HG03066 (cell line): ENCODE results near the gene CSF2.

ENCODE experiments used
- ATAC-seq: cut with Tn5 transposase; IDR thresholded peaks from one replicate; pipeline ENCODE4 v1.9.1; 2021; ENCODE audit warnings: low read depth; ENCODE audit not compliant: unreplicated experiment

The CSF2 gene

DNA sequence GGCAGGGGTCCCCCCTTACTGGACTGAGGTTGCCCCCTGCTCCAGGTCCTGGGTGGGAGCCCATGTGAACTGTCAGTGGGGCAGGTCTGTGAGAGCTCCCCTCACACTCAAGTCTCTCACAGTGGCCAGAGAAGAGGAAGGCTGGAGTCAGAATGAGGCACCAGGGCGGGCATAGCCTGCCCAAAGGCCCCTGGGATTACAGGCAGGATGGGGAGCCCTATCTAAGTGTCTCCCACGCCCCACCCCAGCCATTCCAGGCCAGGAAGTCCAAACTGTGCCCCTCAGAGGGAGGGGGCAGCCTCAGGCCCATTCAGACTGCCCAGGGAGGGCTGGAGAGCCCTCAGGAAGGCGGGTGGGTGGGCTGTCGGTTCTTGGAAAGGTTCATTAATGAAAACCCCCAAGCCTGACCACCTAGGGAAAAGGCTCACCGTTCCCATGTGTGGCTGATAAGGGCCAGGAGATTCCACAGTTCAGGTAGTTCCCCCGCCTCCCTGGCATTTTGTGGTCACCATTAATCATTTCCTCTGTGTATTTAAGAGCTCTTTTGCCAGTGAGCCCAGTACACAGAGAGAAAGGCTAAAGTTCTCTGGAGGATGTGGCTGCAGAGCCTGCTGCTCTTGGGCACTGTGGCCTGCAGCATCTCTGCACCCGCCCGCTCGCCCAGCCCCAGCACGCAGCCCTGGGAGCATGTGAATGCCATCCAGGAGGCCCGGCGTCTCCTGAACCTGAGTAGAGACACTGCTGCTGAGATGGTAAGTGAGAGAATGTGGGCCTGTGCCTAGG, at the start of gene CSF2:
TSS of gene CSF2 (plus strand) at position 559 of the 783 bp plus-strand sequence. CDS start at position 594, 35 bp downstream.
- ATAC-seq, result no peak

GRCh38 chr5:132024117-132024435, 49.5 kb upstream of the CSF2 start:
- ATAC-seq, result no peak

GRCh38 chr5:132024789-132025402, 48.7 kb upstream of the CSF2 start:
- no peak for ATAC-seq

DNA sequence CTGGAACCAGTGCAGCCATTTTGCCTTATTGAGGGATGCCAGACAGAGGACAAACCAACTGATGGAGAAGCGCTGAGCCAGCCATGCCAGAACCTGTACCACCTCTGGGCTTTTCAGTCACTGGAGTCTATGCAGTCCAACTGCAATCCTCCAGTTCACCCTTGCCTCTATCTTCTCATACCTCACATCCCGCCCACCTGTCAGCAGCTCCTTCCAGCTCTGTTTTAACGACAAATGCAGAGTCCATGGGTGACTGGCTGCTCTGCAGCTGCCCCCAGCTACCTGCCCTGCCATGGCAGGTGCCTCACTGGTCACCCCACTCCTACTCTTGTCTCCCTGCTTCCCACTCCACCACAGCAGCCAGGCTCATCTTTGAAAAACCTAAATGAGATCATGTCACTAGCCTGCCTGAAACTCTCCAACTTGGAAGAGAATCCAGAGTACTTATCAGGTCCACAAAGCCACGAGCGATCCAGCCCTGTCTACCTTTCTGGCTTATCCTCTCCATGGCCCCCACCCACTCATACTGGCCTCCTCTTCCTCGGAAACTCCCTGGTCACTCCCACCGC, 48.1 kb upstream of the CSF2 start:
- no peak for ATAC-seq

DNA sequence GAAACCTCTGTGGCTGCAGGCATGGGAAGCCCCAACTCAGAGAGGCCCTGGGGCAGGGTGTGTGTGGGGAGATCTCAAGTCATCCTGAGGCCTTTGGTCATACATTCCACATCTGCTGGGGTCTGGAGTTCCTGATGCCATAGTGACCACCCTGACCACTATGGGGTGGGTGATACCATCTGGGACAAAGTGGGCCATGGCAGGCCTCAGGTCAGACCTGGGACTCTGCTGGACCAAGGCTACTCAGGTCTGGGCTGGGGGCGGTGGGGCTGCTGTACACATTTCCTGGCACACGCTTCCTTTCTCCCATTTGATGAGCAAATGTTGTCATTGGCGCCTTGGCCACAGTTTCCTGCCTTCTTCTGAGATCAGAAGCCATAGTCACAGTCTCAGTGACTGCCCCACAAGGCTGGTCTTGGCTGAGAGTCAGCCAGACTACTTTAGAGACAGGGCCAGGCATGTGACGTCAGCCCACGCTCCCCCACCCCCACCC, 47.0 kb upstream of the CSF2 start:
- no peak for ATAC-seq

- no peak for ATAC-seq
Observed at GRCh38 chr5:132027027-132027426, 46.6 kb upstream of the CSF2 start.

- ATAC-seq, result no peak
Observed at GRCh38 chr5:132029609-132030330, 43.8 kb upstream of the CSF2 start.

DNA sequence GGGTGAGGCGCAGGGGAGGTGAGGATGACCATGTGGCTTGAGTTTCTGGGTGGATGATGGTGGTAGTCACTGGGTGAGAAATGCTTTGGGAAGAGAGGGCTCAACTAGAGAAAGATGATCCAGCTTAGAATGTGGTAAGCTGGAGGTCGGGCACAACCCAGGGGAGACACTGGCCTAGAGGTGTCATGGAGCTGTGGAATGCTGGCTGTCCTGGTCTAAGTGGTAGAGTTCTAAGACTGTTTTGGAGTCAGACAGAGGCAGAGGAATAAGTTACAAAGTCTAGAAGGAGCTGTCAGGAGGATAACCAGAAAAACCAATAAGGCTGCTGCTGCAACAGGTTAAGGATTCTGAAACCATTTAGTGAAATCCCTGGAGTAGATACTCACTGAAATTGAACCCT, 43.0 kb upstream of the CSF2 start:
- ATAC-seq, result no peak

DNA sequence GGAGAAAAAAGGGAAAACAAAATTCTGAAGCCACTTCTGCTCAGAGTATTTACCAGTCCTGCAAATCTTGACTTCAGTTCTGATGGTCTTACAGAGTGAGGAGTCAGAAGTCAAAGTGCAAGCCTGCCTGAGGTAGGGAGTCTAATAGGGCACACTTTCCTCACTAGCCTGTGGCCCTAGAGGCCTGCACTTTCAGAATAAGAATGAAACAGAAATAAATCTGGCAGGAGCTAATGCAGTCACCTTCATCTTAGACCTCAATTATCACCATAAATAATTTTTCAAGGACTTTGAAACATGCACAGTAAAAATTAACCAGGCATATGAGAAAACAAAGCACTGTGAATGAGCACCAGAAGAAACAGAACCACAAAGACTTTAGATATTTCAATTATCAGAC, 41.4 kb upstream of the CSF2 start:
- no peak for ATAC-seq

DNA sequence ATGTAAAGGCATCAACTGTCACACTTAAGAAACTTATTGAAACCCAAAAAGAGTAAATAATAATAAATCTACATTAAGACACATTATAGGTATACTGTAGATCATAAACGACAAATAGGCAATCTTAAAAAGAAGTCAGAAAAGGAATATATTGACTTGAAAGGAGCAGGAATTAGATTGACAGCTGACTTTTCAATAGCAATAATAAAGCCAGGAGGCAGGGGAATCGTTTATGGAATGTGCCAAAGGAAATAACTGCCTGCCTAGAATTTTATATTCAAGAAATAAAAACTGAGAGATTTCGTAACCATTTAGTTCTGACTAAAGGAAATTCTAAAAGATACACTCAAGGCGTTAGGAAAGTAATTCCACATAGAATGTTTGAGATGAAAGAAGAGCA, 40.5 kb upstream of the CSF2 start:
- ATAC-seq, result no peak

DNA sequence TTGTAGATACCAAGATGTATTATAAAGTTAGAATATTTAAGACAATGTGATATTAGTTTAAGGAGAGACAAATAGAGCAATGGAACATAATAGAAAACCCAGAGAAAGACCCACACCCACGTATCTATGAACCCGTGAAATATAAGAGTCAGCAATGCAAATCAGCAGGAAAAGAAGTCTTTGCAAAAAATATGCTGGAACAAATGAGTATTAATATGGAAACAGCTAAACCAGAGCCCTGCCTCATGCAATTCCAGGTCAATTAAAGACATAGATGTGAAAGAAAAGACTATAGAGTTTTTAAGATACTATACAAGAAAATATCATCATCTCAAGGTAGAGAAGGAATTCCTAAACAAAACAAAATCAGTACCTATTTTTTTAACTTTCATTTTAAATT, 36.2 kb upstream of the CSF2 start:
- ATAC-seq, result no peak

GRCh38 chr5:132044207-132044606, 29.4 kb upstream of the CSF2 start:
- no peak for ATAC-seq

GRCh38 chr5:132046880-132047299, 26.7 kb upstream of the CSF2 start:
- ATAC-seq, result no peak

GRCh38 chr5:132049093-132049492, 24.5 kb upstream of the CSF2 start:
- ATAC-seq, result no peak

DNA sequence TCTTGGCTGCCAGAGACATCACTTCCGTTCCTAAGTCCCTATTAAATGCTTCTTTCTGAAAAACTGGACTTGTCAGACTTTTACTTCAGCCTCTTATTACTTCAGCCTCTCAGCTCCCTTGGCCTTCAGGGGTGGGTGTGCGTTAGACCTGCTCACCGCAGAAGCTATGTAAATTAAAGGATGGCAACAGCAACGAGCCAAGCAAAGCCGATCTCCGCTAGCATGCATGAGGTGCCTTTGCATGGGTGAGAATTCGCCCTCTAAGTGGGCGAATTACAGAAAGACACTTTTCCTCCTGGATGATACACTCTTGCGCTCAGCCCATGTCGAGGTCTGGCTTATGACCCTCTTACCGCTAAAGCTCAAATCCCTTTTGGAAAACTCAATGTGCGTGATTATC, 24.0 kb upstream of the CSF2 start:
- no peak for ATAC-seq

- no peak for ATAC-seq
Observed at GRCh38 chr5:132050136-132050535, 23.5 kb upstream of the CSF2 start.

- no peak for ATAC-seq
Observed at GRCh38 chr5:132050661-132051552, 22.7 kb upstream of the CSF2 start.

DNA sequence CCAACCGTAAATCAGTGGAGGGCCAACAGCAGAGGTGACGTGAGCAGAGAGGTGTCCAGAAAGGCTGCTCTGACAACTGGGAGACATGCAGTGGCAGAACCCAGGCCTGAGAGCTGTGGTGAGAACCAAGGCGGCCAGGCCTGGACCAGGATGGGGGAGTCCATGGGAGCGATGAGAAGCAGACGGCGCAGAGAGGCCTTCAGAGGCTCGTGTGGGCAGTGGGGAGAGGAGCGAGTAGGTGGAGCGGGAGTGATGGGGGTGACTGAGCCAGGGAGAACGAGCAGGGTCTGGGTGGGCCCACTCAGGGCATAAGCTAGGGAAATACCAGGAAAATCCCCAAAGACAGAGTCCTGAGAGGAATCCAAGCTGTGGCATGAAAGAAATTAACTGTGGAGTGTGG, 21.1 kb upstream of the CSF2 start:
- no peak for ATAC-seq

DNA sequence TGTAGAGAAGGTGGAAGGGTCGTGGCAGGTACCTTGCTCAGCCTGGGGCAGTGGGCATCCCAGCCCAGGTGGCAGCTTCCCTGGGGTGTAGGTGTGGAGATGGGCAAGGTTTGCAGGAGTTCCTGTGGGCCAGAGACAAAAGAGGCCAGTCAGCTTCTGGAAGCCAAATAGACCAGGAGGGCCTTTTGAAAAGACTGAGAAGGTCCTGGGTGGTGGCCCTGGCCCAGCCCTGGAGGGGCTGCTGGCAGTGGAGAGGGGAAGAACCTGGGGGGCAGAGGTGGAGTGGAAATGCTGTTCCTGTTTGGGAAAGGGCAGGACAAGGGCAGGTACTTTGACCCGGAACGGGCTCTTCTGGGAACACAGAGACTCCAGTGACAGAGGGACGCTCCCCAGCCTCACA, 20.1 kb upstream of the CSF2 start:
- no peak for ATAC-seq

- ATAC-seq, result no peak
Observed at GRCh38 chr5:132054031-132054696, 19.4 kb upstream of the CSF2 start.
